ENCODE results near the gene BSG.

DNA sequence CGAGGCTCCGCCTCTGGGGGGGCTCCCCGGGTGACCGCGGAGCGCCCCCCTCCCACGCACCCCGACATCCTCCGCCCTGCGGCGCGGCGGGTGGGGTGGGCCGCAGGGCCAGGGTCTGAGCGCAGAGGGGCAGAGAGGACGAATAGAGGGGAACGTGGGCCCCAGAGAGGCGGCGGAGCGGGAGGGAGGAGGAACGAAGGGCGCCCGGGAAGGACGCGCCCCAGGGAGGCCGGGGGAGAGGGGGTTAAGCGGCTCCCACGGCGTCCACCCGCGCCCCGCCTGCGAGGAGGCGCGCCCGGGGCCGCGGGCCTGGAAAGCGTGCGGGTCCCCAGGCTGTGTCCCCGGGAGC, 18.3 kb downstream of the BSG start:
- TF ChIP-seq MXI1 (conservative IDR thresholded peaks at IDR 0.05; ENCODE audit: poor library complexity, severe bottlenecking) (no peak), POLR2AphosphoS5 (IDR thresholded peaks at IDR 0.05) (no peak)

Data from neural cell (in vitro differentiated cells).